ENCODE measurements around the gene UBE2H. TPM values are rescaled to one million over a fixed set of nuclear protein-coding genes. Genes with fewer than 3 reads are reported as not detected.

The UBE2H gene
- total and polyA plus RNA-seq, 12 donors: 26.0 to 222 (median 159) TPM

DNA sequence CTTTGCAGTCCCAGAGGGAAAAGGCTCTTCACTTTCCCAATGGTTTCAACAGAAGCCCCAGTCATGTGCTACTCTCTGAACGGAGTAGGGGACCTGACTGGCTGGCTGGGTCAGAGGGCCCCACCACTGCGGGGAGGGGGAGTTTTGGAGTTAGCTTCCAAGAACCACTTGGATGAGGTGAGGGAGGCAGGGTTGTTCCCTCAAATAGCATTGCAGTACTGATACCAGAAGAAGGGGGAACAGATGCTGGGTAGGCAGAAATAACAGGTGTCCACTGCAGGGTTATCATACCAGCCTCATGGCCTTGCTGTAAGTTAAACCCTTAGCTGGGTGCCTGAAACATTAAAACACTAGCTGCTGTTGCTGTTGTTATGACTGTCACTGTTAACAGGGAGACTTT, 131.3 kb downstream of the UBE2H start:
- Histone ChIP-seq H3K9me3 (peaks cover 0 to 11% (median 4%) of the 10 kb centered on the region in 11 donors), H3K4me3 (no peak overlapping the region), H3K27me3 (no peaks in the 10 kb centered on the region), H3K4me1 (peaks cover 9 to 18% (median 16%) of the 10 kb centered on the region in 9 donors), H3K27ac (no peak overlapping the region), H3K36me3 (no peaks in the 10 kb centered on the region)
- intact Hi-C loops (cut with DNase I): loop anchor here in 7 of 10 donors (5.0 to 10.0 kb wide), 5 partner anchors 154 to 457 kb away; no protein-coding TSS in a partner anchor
- DNase-seq (no peak), ATAC-seq (no peak)
- TF ChIP-seq, protein P1, sequence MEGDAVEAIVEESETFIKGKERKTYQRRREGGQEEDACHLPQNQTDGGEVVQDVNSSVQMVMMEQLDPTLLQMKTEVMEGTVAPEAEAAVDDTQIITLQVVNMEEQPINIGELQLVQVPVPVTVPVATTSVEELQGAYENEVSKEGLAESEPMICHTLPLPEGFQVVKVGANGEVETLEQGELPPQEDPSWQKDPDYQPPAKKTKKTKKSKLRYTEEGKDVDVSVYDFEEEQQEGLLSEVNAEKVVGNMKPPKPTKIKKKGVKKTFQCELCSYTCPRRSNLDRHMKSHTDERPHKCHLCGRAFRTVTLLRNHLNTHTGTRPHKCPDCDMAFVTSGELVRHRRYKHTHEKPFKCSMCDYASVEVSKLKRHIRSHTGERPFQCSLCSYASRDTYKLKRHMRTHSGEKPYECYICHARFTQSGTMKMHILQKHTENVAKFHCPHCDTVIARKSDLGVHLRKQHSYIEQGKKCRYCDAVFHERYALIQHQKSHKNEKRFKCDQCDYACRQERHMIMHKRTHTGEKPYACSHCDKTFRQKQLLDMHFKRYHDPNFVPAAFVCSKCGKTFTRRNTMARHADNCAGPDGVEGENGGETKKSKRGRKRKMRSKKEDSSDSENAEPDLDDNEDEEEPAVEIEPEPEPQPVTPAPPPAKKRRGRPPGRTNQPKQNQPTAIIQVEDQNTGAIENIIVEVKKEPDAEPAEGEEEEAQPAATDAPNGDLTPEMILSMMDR (IDR thresholded peaks at IDR 0.05): no peak
- WGBS, 2 donors: 45 to 73% methylated on average over 2 of the region's 2 CpGs

DNA sequence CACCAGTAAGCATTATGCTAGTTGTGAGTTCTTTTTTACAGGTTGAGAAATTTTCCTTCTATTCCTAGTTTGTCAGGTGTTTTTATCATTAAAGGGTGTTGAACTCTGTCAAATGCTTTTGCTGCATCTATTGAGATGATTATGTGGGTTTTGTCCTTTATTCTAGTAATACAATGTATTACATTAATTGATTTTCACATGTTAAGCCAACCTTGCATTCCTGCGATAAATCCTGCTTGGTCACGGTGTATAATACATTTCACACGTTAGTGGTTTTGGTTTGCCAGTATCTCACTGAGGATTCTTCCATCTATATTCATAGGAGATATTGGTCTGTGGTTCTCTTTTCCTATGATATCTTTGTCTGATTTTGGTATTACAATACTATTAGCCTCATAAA, 136.0 kb downstream of the UBE2H start:
- TF ChIP-seq, protein P1 (IDR thresholded peaks at IDR 0.05): no peak
- H3K27me3 ChIP-seq: peaks cover 0 to 2% (median 0%) of the 10 kb centered on the region in 7 donors
- no peak for ATAC-seq
- H3K4me1 ChIP-seq: peaks cover 0 to 4% (median 0%) of the 10 kb centered on the region in 9 donors
- no peak overlapping the region for H3K27ac ChIP-seq
- intact Hi-C loops (cut with DNase I): no loop called here
- no peak overlapping the region for H3K4me3 ChIP-seq
- H3K36me3 ChIP-seq: no peaks in the 10 kb centered on the region
- H3K9me3 ChIP-seq: peaks cover 0 to 15% (median 4%) of the 10 kb centered on the region in 11 donors
- no peak for DNase-seq
- WGBS, 2 donors: 96% methylated on average over 3 of the region's 3 CpGs

DNA sequence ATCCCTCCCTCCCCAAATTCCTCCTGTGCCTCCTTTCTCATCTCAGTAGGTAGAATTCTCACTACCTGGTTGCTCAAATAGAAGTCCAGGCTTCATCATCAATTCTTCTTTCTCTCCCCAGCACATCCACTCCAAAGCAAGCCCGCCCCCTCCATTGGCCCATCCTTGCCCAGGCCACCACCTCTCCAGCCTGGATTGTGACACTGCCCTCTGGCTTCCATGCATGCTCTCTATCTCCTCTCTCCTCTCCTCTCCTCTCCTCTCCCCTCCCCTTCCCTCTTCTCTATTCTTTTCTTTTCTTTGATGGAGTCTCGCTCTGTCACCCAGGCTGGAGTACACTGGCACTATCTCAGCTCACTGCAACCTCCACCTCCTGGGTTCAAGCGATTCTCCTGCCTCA, 144.9 kb downstream of the UBE2H start:
- Histone ChIP-seq H3K4me1 (peaks cover 0 to 10% (median 3%) of the 10 kb centered on the region in 9 donors), H3K9me3 (no peaks in the 10 kb centered on the region), H3K27me3 (peaks cover 0 to 8% (median 0%) of the 10 kb centered on the region in 7 donors), H3K4me3 (no peak overlapping the region), H3K36me3 (no peaks in the 10 kb centered on the region), H3K27ac (no peak overlapping the region)
- 95 to 97% methylated on average over 2 to 3 of the region's 3 CpGs for WGBS, 2 donors
- no peak for ATAC-seq
- TF ChIP-seq, protein P1 (IDR thresholded peaks at IDR 0.05): no peak
- intact Hi-C loops (cut with DNase I): no loop called here
- no peak for DNase-seq

DNA sequence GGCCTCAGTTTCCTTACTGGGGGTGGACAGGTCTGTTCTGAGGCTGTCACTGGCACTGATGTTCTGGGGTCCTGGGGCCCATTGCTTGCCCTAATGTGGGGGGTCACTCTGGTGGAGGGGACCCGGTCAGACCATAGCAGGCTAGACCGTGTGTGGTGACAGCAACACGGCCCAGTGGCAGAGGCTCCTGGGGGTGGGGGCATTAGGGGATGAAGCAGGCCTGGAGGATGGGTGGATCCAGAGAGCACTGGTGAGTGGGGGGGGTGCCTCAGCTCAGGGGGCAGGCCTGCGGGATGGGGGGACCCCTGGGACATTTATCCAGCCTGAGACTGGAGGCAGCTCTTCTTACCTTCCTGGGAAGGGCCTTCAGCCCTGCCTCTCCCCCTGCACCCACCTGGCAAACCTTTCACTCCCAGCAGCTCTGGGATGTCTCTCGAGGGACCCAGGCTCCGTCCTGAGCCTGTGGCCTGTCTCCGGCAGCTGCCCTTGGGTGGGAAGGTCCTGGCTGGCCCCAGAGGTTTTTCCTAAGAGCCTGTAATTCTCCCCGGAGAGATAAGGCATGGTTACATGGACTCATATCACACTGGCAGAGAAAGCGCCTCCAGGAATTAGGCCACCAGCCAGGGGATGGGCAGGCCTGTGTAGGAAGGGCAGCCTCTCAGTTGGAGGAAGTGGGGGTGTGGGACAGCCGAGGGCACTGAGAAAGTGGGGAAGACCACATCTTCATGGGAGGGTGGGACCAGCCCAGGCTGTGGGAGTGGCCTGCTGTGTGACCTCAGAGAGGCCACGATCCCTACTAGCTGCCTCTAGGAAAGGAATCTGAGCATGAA, 147.7 kb downstream of the UBE2H start:
- H3K9me3 ChIP-seq: no peaks in the 10 kb centered on the region
- H3K36me3 ChIP-seq: no peaks in the 10 kb centered on the region
- peaks cover 0 to 10% (median 3%) of the 10 kb centered on the region in 9 donors for H3K4me1 ChIP-seq
- intact Hi-C loops (cut with DNase I): no loop called here
- TF ChIP-seq, protein P1 (IDR thresholded peaks at IDR 0.05): no peak
- 50 to 55% methylated on average over 11 of the region's 11 CpGs for WGBS, 2 donors
- DNase-seq (peak in 1 of 2 donors; percentile 40), ATAC-seq (peak in 7 of 8 donors; percentile 25 to 91 (median 78))
- peaks cover 0 to 7% (median 0%) of the 10 kb centered on the region in 7 donors for H3K27me3 ChIP-seq
- H3K27ac ChIP-seq: no peak overlapping the region
- no peak overlapping the region for H3K4me3 ChIP-seq
